HepG2 (cell line): ENCODE measurements around the gene NOXA1. TPM values are rescaled to one million over a fixed set of nuclear protein-coding genes. Genes with fewer than 3 reads are reported as not detected.

Source experiments
- CBFB ChIP-seq: sonication (generic); formaldehyde crosslinking; IDR thresholded peaks from 2 replicates; pipeline ENCODE4 v1.4.0; 2020; ENCODE audit warnings: missing genetic modification reagents
- FOXM1 ChIP-seq: sonication (generic); formaldehyde crosslinking; IDR thresholded peaks from 2 replicates; pipeline ENCODE4 v1.5.0; 2020; ENCODE audit warnings: missing genetic modification reagents
- GFI1 ChIP-seq: sonication (generic); formaldehyde crosslinking; IDR thresholded peaks from 2 replicates; pipeline ENCODE4 v1.5.0; 2020; ENCODE audit warnings: missing genetic modification reagents, mild to moderate bottlenecking, borderline replicate concordance
- ISX ChIP-seq: sonication (generic); formaldehyde crosslinking; conservative IDR thresholded peaks from 2 replicates; pipeline ENCODE4 v1.5.0; 2020; ENCODE audit warnings: missing genetic modification reagents
- KDM1A ChIP-seq: IDR thresholded peaks from 2 replicates; pipeline ENCODE4 v1.6.1; 2016; ENCODE audit warnings: missing compliant biosample characterization
- KLF13 ChIP-seq: sonication (generic); formaldehyde crosslinking; IDR thresholded peaks from 2 replicates; pipeline ENCODE4 v1.4.0; 2020; ENCODE audit warnings: mild to moderate bottlenecking, missing genetic modification reagents
- MAFF ChIP-seq: IDR thresholded peaks from 2 replicates; pipeline ENCODE4 v1.6.1; 2011; ENCODE audit warnings: low read depth, low read length, improper control_type of control experiment
- NCOR1 ChIP-seq: fragments of 200-600 bp; sonication (generic); IDR thresholded peaks from 2 replicates; pipeline ENCODE4 v1.7.0; 2017; ENCODE audit warnings: antibody characterized with exemption, low read length, borderline replicate concordance
- NFRKB ChIP-seq: fragments of 450-650 bp; IDR thresholded peaks from 2 replicates; pipeline ENCODE4 v1.6.1; 2017
- ONECUT2 ChIP-seq: sonication (generic); formaldehyde crosslinking; IDR thresholded peaks from 2 replicates; pipeline ENCODE4 v1.4.0; 2020; ENCODE audit warnings: missing genetic modification reagents
- POLR2A ChIP-seq, 2 experiments: IDR thresholded peaks; 2 replicates each; pipeline ENCODE4 v1.6.1; 2011; ENCODE audit warnings: low read depth in 2 of 2, low read length in 2 of 2, mild to moderate bottlenecking in 1 of 2, moderate library complexity in 1 of 2; ENCODE audit not compliant: insufficient read depth in 1 of 2
- PREB ChIP-seq: sonication (generic); formaldehyde crosslinking; IDR thresholded peaks from 2 replicates; pipeline ENCODE4 v1.4.0; 2020; ENCODE audit warnings: missing genetic modification reagents
- RCOR2 ChIP-seq: IDR thresholded peaks from 2 replicates; pipeline ENCODE4 v1.6.1; 2016; ENCODE audit warnings: missing biosample characterization, missing genetic modification reagents
- RELA ChIP-seq: sonication (generic); formaldehyde crosslinking; IDR thresholded peaks from 2 replicates; pipeline ENCODE4 v1.4.0; 2020; ENCODE audit warnings: missing genetic modification reagents
- RXRB ChIP-seq: IDR thresholded peaks from 2 replicates; pipeline ENCODE4 v1.6.1; 2016; ENCODE audit warnings: borderline replicate concordance, missing genetic modification reagents, missing compliant biosample characterization
- SIX4 ChIP-seq: sonication (generic); formaldehyde crosslinking; IDR thresholded peaks from 2 replicates; pipeline ENCODE4 v1.4.0; 2020; ENCODE audit warnings: missing genetic modification reagents
- SP1 ChIP-seq, 2 experiments: fragments of 450-650 bp in 1 of 2; sonication (generic) in 1 of 2; formaldehyde crosslinking in 1 of 2; IDR thresholded peaks; 2 replicates each; pipeline versions ENCODE4 v1.4.0 to v1.6.1; 2016 to 2020; ENCODE audit warnings: missing genetic modification reagents in 1 of 2
- SP140L ChIP-seq: sonication (generic); formaldehyde crosslinking; IDR thresholded peaks from 2 replicates; pipeline ENCODE4 v1.4.0; 2020; ENCODE audit warnings: missing genetic modification reagents, borderline replicate concordance
- TEAD2 ChIP-seq: sonication (generic); formaldehyde crosslinking; IDR thresholded peaks from 2 replicates; pipeline ENCODE4 v1.9.0; 2021; ENCODE audit warnings: missing genetic modification reagents
- TRIM24 ChIP-seq: sonication (generic); formaldehyde crosslinking; IDR thresholded peaks from 2 replicates; pipeline ENCODE4 v1.8.0; 2022; ENCODE audit warnings: mild to moderate bottlenecking, missing genetic modification reagents
- ZNF275 ChIP-seq: sonication (generic); formaldehyde crosslinking; IDR thresholded peaks from 2 replicates; pipeline ENCODE4 v1.8.0; 2022; ENCODE audit warnings: missing genetic modification reagents, mild to moderate bottlenecking, inconsistent platforms, borderline replicate concordance
- ZNF367 ChIP-seq: sonication (generic); formaldehyde crosslinking; IDR thresholded peaks from 2 replicates; pipeline ENCODE4 v1.4.0; 2020; ENCODE audit warnings: missing genetic modification reagents, borderline replicate concordance
- ZNF567 ChIP-seq: sonication (generic); formaldehyde crosslinking; IDR thresholded peaks from 2 replicates; pipeline ENCODE4 v1.8.1; 2023; ENCODE audit warnings: mild to moderate bottlenecking, missing genetic modification reagents, borderline replicate concordance
- ZNF605 ChIP-seq: sonication (generic); formaldehyde crosslinking; IDR thresholded peaks from 2 replicates; pipeline ENCODE4 v1.8.0; 2022; ENCODE audit warnings: mild to moderate bottlenecking, missing genetic modification reagents
- ZNF737 ChIP-seq: sonication (generic); formaldehyde crosslinking; IDR thresholded peaks from 2 replicates; pipeline ENCODE4 v1.5.0; 2020; ENCODE audit warnings: missing genetic modification reagents, mild to moderate bottlenecking, borderline replicate concordance
- ZNF841 ChIP-seq: sonication (generic); formaldehyde crosslinking; IDR thresholded peaks from 2 replicates; pipeline ENCODE4 v1.8.1; 2023; ENCODE audit warnings: missing genetic modification reagents, borderline replicate concordance
- polyA plus RNA-seq, 8 experiments: library from polyadenylated mRNA; depleted of rRNA in 3 of 8; stranded (reverse) in 7 of 8; unstranded in 1 of 8; fragments of >200 nt; fragmentation: Illumina TruSeq in 4 of 8; extraction: Trizol in 4 of 8; gene quantifications; 2 replicates each; pipeline versions ENCODE4 v1.2.1 to v1.2.3, GENCODE V29; 2011 to 2016; ENCODE audit warnings: low read depth in 4 of 8, missing spikeins in 1 of 8, mixed read lengths in 1 of 8; ENCODE audit not compliant: insufficient read depth in 1 of 8
- total RNA-seq, 5 experiments: library from RNA; depleted of rRNA; stranded (reverse); fragments of >200 nt; fragmentation: Illumina TruSeq; extraction: Trizol; gene quantifications; 2 replicates each; pipeline ENCODE4 v1.2.3, GENCODE V29; 2016; ENCODE audit warnings: low read depth in 1 of 5
- TF ChIP-seq, protein P1 (sequence below): sonication (generic); formaldehyde crosslinking; IDR thresholded peaks from 2 replicates; pipeline ENCODE4 v1.4.0; 2020; ENCODE audit warnings: missing genetic modification reagents

Gene NOXA1
- total and polyA plus RNA-seq, 2 of the 13 experiments (the other 11 are each of a cell fraction or from before 2014, with no cell fraction given): 0.78 to 1.2 TPM

DNA sequence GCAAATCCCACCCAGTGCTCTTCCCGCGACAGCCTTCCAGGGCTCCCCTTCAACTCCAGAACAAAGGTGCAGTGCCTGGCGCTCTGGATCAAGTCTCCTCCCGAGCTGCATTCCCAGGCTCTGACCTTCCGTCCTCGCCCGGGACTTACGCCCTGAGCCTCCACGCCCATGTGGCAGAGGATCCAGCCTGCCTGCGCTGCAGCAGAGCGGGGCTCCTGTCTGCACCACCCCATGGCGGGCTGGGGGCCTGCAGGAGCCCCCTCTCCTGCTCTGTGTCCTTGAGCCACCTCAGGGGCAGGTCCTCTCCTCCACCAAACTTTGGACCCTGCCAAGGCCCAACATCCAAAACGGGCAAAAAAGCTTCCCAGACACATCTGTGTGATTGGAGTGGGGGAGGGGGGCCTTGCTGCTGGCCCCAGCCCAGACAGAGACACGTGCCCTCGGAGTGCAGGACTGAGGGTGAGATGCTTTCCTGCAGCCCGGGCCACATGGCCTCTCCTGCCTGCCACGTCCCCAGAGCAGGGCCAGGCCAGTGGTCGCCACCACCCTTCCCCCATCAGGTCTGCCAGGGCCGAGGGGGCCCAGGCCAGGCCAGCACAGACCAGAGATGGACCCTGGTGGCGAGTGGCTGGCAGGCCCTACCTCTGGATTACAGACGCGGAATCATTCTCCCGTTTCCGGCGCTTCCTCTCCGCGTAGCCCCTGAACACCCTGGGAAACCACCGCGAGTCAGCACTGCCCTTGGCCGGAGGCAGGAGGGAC lies 31.6 kb downstream of the NOXA1 start (continued):
- no peak for TF ChIP-seq FOXM1 (CRISPR knock-in tag)
- peak; percentile 44; the same call in 1 of the 2 replicates for TF ChIP-seq KDM1A (CRISPR knock-in tag)
- TF ChIP-seq RXRB (CRISPR knock-in tag): peak; percentile 88
- TF ChIP-seq ZNF737 (CRISPR knock-in tag): no peak
- TF ChIP-seq SP140L: 0 out of 2 replicates have a peak, but pooled peaks have one; percentile 84
- TF ChIP-seq CBFB (CRISPR knock-in tag): no peak; the same call in 1 of the 2 replicates
- 0 out of 2 replicates have a peak, but pooled peaks have one; percentile 13 for TF ChIP-seq SIX4 (CRISPR knock-in tag)
- TF ChIP-seq ONECUT2: no peak
- 0 out of 2 replicates have a peak, but pooled peaks have one; percentile 45 for TF ChIP-seq RELA (CRISPR knock-in tag)
- TF ChIP-seq ZNF367 (CRISPR knock-in tag): no peak
- TF ChIP-seq NFRKB: no peak
- no peak for TF ChIP-seq TEAD2
- TF ChIP-seq, protein P1, sequence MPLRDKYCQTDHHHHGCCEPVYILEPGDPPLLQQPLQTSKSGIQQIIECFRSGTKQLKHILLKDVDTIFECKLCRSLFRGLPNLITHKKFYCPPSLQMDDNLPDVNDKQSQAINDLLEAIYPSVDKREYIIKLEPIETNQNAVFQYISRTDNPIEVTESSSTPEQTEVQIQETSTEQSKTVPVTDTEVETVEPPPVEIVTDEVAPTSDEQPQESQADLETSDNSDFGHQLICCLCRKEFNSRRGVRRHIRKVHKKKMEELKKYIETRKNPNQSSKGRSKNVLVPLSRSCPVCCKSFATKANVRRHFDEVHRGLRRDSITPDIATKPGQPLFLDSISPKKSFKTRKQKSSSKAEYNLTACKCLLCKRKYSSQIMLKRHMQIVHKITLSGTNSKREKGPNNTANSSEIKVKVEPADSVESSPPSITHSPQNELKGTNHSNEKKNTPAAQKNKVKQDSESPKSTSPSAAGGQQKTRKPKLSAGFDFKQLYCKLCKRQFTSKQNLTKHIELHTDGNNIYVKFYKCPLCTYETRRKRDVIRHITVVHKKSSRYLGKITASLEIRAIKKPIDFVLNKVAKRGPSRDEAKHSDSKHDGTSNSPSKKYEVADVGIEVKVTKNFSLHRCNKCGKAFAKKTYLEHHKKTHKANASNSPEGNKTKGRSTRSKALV (CRISPR knock-in tag): no peak; the same call in none of the 2 replicates
- TF ChIP-seq PREB (CRISPR knock-in tag): no peak
- TF ChIP-seq TRIM24: peak; percentile 71; the same call in 1 of the 2 replicates
- no peak; the same call in 1 of the 2 replicates for TF ChIP-seq NCOR1
- peak; percentile 68; the same call in 1 of the 2 replicates for TF ChIP-seq ZNF567 (CRISPR knock-in tag)
- peak; percentile 83; the same call in 1 of the 2 replicates for TF ChIP-seq RCOR2 (CRISPR knock-in tag)
- no peak; the same call in 1 of the 2 replicates for TF ChIP-seq ZNF275
- peak; percentile 85 for TF ChIP-seq GFI1
- TF ChIP-seq ZNF605: peak; percentile 87
- TF ChIP-seq SP1 (IDR thresholded peaks at IDR 0.05): no peak
- peak; percentile 14; the same call in 1 of the 2 replicates for TF ChIP-seq SP1 (CRISPR knock-in tag; IDR thresholded peaks at IDR 0.05)
- TF ChIP-seq MAFF: no peak
- TF ChIP-seq ZNF841 (CRISPR knock-in tag): no peak
- peak; percentile 27; the same call in 1 of the 2 replicates for TF ChIP-seq KLF13
- peak in 1 of 2 experiments; percentile 68; a peak in 2 of 4 replicates for TF ChIP-seq POLR2A (IDR thresholded peaks at IDR 0.05; ENCODE audit: insufficient read depth in 1 of 2, low read depth in 2 of 2, low read length in 2 of 2)
- TF ChIP-seq ISX (CRISPR knock-in tag): no peak
